HG03280 (cell line): Measurements from ENCODE around the gene MUSTN1.

Experiments
- ATAC-seq: cut with Tn5 transposase; IDR thresholded peaks from one replicate; pipeline ENCODE4 v1.9.1; 2021; ENCODE audit warnings: mild to moderate bottlenecking, moderate library complexity; ENCODE audit not compliant: unreplicated experiment

The MUSTN1 gene

GRCh38 chr3:52787672-52788625 lies 46.9 kb downstream of the MUSTN1 start:
- no peak for ATAC-seq

- no peak for ATAC-seq
Measured at GRCh38 chr3:52787246-52787645, 47.6 kb downstream of the MUSTN1 start.

GRCh38 chr3:52786330-52787215 lies 48.2 kb downstream of the MUSTN1 start:
- ATAC-seq: no peak

- no peak for ATAC-seq
Measured at GRCh38 chr3:52784931-52785590, 49.8 kb downstream of the MUSTN1 start.

GRCh38 chr3:52784021-52784621 lies 50.7 kb downstream of the MUSTN1 start:
- no peak for ATAC-seq

- ATAC-seq: no peak
Measured at GRCh38 chr3:52783211-52783555, 51.6 kb downstream of the MUSTN1 start.
